Spleen (tissue), 13 donors: ENCODE data around the gene SORBS1. TPM values are rescaled to one million over a fixed set of nuclear protein-coding genes. Genes with fewer than 3 reads are reported as not detected.
A peak's percentile ranks its signal among the peaks of the same experiment; 100 is the strongest.

Experiments
- DNase-seq: peaks from one replicate; pipeline ENCODE4 v3.0.0-alpha.2; 2020
- H3K27ac ChIP-seq, 8 donors: fragments of 200-600 bp; sonication (generic) in 7 of 8; 1 replicate in 4 of 8; 2 replicates in 4 of 8; pipeline versions ENCODE4 v1.5.0 to v1.8.0; 2016 to 2021; ENCODE audit warnings: inconsistent platforms in 4 of 8, mild to moderate bottlenecking in 4 of 8, moderate library complexity in 1 of 8
- H3K27me3 ChIP-seq, 7 donors: fragments of 200-600 bp; sonication (generic) in 6 of 7; replicated peaks in 1 of 7; 1 replicate in 4 of 7; 2 replicates in 3 of 7; pipeline versions ENCODE4 v1.5.0 to v1.8.0; 2016 to 2021; ENCODE audit warnings: inconsistent platforms in 3 of 7, mild to moderate bottlenecking in 1 of 7
- H3K36me3 ChIP-seq, 6 donors: fragments of 200-600 bp; sonication (generic) in 5 of 6; 1 replicate in 4 of 6; 2 replicates in 2 of 6; pipeline versions ENCODE4 v1.5.0 to v1.8.0; 2016 to 2021; ENCODE audit warnings: inconsistent platforms in 2 of 6
- H3K4me1 ChIP-seq, 6 donors: fragments of 200-600 bp; sonication (generic) in 5 of 6; 1 replicate in 3 of 6; 2 replicates in 3 of 6; pipeline versions ENCODE4 v1.5.0 to v1.8.0; 2016 to 2021; ENCODE audit warnings: inconsistent platforms in 3 of 6
- H3K4me3 ChIP-seq, 8 donors: fragments of 200-600 bp; sonication (generic) in 7 of 8; 1 replicate in 4 of 8; 2 replicates in 4 of 8; pipeline versions ENCODE4 v1.5.0 to v1.8.0; 2016 to 2021; ENCODE audit warnings: inconsistent platforms in 4 of 8, mild to moderate bottlenecking in 4 of 8, moderate library complexity in 2 of 8
- H3K9me3 ChIP-seq, 8 donors: fragments of 200-600 bp; sonication (generic) in 7 of 8; 1 replicate in 4 of 8; 2 replicates in 4 of 8; pipeline versions ENCODE4 v1.5.0 to v1.8.0; 2016 to 2021; ENCODE audit warnings: inconsistent platforms in 4 of 8
- CTCF ChIP-seq, 11 experiments: fragments of 200-600 bp in 7 of 11; fragments of 450-650 bp in 4 of 11; sonication (generic) in 4 of 11; IDR thresholded peaks in 8 of 11; conservative IDR thresholded peaks in 3 of 11; 1 replicate in 7 of 11; 2 replicates in 4 of 11; pipeline versions ENCODE4 v1.4.0 to v1.8.0; 2016 to 2021; ENCODE audit warnings: antibody characterized with exemption in 11 of 11, inconsistent platforms in 4 of 11, mild to moderate bottlenecking in 1 of 11
- POLR2A ChIP-seq, 3 donors: fragments of 450-650 bp; IDR thresholded peaks; one replicate each; pipeline ENCODE4 v1.5.1; 2017; ENCODE audit warnings: antibody characterized with exemption in 3 of 3, mild to moderate bottlenecking in 1 of 3
- POLR2AphosphoS5 ChIP-seq, 3 donors: sonication (generic); formaldehyde crosslinking; IDR thresholded peaks; one replicate each; pipeline ENCODE4 v1.5.1; 2017; ENCODE audit warnings: antibody characterized with exemption in 3 of 3
- WGBS, 5 donors: extraction: QIAGEN DNeasy Blood & Tissue Kit in 3 of 5; methylation state at CpG; one replicate each; pipeline versions ENCODE4 v1.1.5 to v1.1.7; 2013 to 2018; 5-methylcytosine and 5-hydroxymethylcytosine counted together
- intact Hi-C: fragments of 100-400 bp; cut with DNase I; formaldehyde crosslinking; loops from one replicate; pipeline ENCODE4 v1.15.0; 2023; ENCODE audit warnings: low total_unique reads
- long read RNA-seq, 2 donors: transcript quantifications; one replicate each; lab custom pipeline, GENCODE V29; 2026
- polyA plus RNA-seq, 3 donors: library from polyadenylated mRNA; stranded (reverse); fragments of 200-250 nt; gene quantifications; one replicate each; pipeline ENCODE4 v1.2.1, GENCODE V29; 2013
- total RNA-seq, 7 donors: library from RNA; depleted of rRNA in 3 of 7; stranded (reverse); fragments of >200 nt in 3 of 7; fragmentation: NEBNext Ultra II Directional in 4 of 7; extraction: Animal tissue kit (Norgen Biotek cat#: 25700) in 4 of 7; gene quantifications; one replicate each; pipeline versions ENCODE4 v1.1.0 to v1.2.1, GENCODE V29; 2016 to 2021
- donor health status: healthy with polysubstance abuse.
- donor health status: DM: no; HTN: no; CAD: no; lungs with moderate emphysema.
- donor health status: DM: no; HTN: no; CAD: no.
- donor health status: Bipolar disorder and iron deficiency.
- donor health status: healthy.
- donor health status: DM: no; HTN: no; CAD: no.
- donor health status: DM: yes; HTN: yes; CAD: no.

The SORBS1 gene
- total RNA-seq (10 to 100 TPM; 14.0 to 30.8 (median 23.0) TPM), polyA plus RNA-seq (1 to 10 TPM; 2.8 to 9.5 (median 3.1) TPM)
- long read RNA-seq, donor 1, result 0 reads
- long read RNA-seq, donor 2, result 0 reads

- 1 to 3% (median 2%) methylated on average over 28 to 77 of the region's 77 CpGs for WGBS, 5 donors
- H3K9me3 ChIP-seq, result no peaks in the 10 kb centered on the region
- DNase-seq, result peak; percentile 98
- intact Hi-C loops, result no loop called here
- peaks cover 0 to 16% (median 0%) of the 10 kb centered on the region in 7 donors for H3K27me3 ChIP-seq
- H3K4me3 ChIP-seq, result peak within 1 kb of the TSS; percentile 56 to 88 (median 72)
- TF ChIP-seq POLR2A (IDR thresholded peaks at IDR 0.05) (peak in 1 of 3 donors; percentile 93), CTCF (IDR thresholded peaks at IDR 0.05 in 8 of 11, conservative IDR thresholded peaks at IDR 0.05 in 3 of 11) (peak in 1 of 11 experiments; percentile 36), POLR2AphosphoS5 (IDR thresholded peaks at IDR 0.05) (peak; percentile 87 to 97 (median 88))
- H3K36me3 ChIP-seq, result no peaks in the 10 kb centered on the region
- H3K4me1 ChIP-seq, result peaks cover 0 to 29% (median 17%) of the 10 kb centered on the region in 6 donors
- peak within 1 kb of the TSS in 7 of 8 donors; percentile 53 to 83 (median 76) for H3K27ac ChIP-seq
Measured at GRCh38 chr10:95561177-95561863, at the start of gene SORBS1. SORBS1 (minus strand) TSS chr10:95561371; CDS start chr10:95441135, 120,236 bp downstream.

DNA sequence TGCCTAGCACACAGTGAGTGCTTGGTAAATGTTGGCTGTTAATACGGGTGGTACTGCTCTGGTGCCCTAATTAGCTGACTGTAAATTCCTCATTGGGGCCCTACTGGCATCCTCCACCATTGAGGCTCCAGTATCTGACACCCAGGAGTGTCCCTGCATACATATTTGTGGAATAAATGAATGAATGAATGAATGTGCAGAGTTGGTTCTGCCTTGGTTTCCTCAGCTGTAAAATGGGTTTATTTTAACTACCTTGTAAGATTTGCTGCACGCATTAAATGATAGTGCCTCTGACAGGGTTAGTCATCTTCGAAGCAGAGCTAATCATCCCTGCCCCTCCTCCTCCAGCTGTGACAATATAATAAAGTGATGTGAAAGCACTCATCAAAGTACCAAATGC lies 49.6 kb upstream of the SORBS1 start:
- peaks cover 3 to 100% (median 90%) of the 10 kb centered on the region in 6 donors for H3K36me3 ChIP-seq
- 93 to 98% (median 95%) methylated on average over 3 of the region's 3 CpGs for WGBS, 5 donors

DNA sequence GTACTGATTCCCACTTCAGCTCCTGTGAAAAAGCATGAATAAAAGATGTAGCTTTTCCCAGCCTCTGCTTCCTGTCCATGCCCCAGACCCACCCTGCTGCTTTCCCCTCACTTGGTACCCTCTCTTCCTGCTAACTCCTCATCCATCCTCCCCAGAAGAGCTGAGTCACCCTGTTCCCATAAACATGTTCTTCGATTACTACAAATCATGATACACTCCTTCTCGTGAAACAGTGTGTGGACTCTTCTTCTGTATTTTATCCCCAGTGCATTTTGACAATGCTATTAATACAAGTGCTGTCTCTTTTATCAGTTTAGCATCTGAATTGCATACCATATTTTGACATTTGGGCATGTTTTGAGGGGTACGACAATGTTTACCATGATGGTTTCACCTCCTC lies 45.8 kb upstream of the SORBS1 start:
- intact Hi-C loops, result no loop called here
- no peak for TF ChIP-seq CTCF (IDR thresholded peaks at IDR 0.05 in 8 of 11, conservative IDR thresholded peaks at IDR 0.05 in 3 of 11)
- no peak for TF ChIP-seq POLR2A (IDR thresholded peaks at IDR 0.05)
- no peak for TF ChIP-seq POLR2AphosphoS5 (IDR thresholded peaks at IDR 0.05)
- Histone ChIP-seq H3K27ac (no peak overlapping the region), H3K4me1 (no peaks in the 10 kb centered on the region), H3K4me3 (no peak overlapping the region), H3K9me3 (no peaks in the 10 kb centered on the region), H3K27me3 (no peaks in the 10 kb centered on the region), H3K36me3 (peaks cover 0 to 74% (median 69%) of the 10 kb centered on the region in 6 donors)
- DNase-seq, result no peak
- 79 to 90% (median 83%) methylated on average over 3 of the region's 3 CpGs for WGBS, 5 donors

More for the DNA sequence above, 49.6 kb upstream of the SORBS1 start:
- no peak overlapping the region for H3K27ac ChIP-seq
- no peak overlapping the region for H3K4me3 ChIP-seq
- no peaks in the 10 kb centered on the region for H3K4me1 ChIP-seq
- no peaks in the 10 kb centered on the region for H3K27me3 ChIP-seq
- intact Hi-C loops, result no loop called here
- TF ChIP-seq CTCF (IDR thresholded peaks at IDR 0.05 in 8 of 11, conservative IDR thresholded peaks at IDR 0.05 in 3 of 11) (no peak), POLR2AphosphoS5 (IDR thresholded peaks at IDR 0.05) (no peak), POLR2A (IDR thresholded peaks at IDR 0.05) (no peak)
- no peaks in the 10 kb centered on the region for H3K9me3 ChIP-seq
- no peak for DNase-seq

GRCh38 chr10:95605163-95605562 lies 44.0 kb upstream of the SORBS1 start:
- Histone ChIP-seq H3K36me3 (peaks cover 0 to 57% (median 52%) of the 10 kb centered on the region in 6 donors), H3K9me3 (no peaks in the 10 kb centered on the region), H3K4me1 (peaks cover 0 to 3% (median 0%) of the 10 kb centered on the region in 6 donors), H3K27ac (no peak overlapping the region), H3K27me3 (no peaks in the 10 kb centered on the region), H3K4me3 (no peak overlapping the region)
- WGBS, 5 donors, result 85 to 95% (median 91%) methylated on average over 3 of the region's 3 CpGs
- no peak for DNase-seq
- TF ChIP-seq POLR2AphosphoS5 (IDR thresholded peaks at IDR 0.05), result no peak
- no peak for TF ChIP-seq POLR2A (IDR thresholded peaks at IDR 0.05)
- no peak for TF ChIP-seq CTCF (IDR thresholded peaks at IDR 0.05 in 8 of 11, conservative IDR thresholded peaks at IDR 0.05 in 3 of 11)
- intact Hi-C loops, result no loop called here
